GM21619 (cell line): ENCODE measurements around the gene SLX9.
"Not testable (repeated sequence)": the region's sequence is repeated elsewhere in the genome, so short reads cannot be mapped to it uniquely, and the experiment has no call there.

Source experiments
- ATAC-seq: cut with Tn5 transposase; IDR thresholded peaks from one replicate; pipeline ENCODE4 v1.9.1; 2021; ENCODE audit not compliant: unreplicated experiment

Gene SLX9

DNA sequence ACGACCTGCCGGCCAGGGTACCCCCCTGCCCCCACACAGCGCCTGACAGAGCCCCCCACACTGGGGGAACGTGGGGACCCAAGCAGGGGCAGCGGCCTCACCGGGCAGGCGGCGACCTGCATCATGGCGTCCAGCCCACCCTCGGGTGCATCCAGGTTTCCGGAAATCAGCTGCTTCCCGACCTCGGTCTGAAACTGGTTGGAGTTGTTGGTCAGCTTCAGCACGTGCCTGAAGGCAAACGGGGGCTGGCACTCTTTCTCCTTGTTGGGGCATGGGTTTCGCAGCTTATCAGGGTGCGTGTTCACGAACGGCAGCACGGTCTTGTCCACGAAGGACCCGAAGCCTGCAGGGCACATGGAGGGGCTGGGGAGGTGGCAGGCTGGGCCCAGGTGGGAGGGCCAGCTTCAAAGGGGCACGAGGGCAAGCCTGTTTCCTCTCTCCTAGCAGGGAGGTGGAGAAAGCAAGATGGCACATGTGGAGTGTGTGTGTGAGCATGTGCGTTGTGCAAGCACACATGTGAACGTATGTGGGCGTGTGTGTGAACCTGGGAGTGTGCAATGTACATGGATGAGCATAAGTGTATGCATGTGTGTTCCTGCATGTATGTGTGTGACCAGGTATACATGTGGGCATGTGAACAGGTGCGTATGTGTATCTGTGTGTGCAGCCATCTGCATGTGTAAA, 38.3 kb upstream of the SLX9 start:
- ATAC-seq: no peak

DNA sequence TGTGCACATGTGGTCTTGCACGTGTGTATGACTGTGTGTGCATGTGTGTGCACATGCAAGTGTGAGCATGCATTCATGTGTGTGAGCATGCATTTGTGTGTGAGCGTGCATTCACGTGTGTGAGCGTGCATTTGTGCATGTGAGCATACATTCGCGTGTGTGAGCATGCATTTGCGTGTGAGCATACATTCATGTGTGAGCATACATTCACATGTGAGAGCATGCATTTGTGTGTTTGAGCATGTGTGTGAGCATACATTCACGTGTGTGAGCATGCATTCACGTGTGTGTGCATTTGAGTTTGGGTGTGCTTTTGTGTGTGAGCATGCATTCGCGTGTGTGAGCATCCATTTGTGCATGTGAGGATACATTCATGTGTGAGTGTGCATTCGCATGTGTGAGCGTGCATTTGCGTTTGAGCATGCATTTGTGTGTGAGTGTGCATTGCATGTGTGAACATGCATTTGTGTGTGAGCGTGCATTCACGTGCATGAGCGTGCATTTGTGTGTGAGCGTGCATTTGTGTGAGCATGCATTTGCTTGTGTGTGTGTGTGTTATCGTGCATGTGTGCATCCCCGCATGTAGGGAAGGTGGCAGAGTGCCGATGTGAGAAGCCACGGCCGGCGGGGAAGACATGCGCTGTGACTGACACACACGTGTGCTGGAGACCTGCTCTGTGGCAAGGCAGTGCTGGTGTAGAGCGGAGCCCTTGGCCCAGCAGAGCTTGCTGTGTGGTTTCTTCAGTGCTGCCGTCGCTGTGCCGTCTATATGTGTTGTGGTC, 37.4 kb upstream of the SLX9 start:
- no peak for ATAC-seq

DNA sequence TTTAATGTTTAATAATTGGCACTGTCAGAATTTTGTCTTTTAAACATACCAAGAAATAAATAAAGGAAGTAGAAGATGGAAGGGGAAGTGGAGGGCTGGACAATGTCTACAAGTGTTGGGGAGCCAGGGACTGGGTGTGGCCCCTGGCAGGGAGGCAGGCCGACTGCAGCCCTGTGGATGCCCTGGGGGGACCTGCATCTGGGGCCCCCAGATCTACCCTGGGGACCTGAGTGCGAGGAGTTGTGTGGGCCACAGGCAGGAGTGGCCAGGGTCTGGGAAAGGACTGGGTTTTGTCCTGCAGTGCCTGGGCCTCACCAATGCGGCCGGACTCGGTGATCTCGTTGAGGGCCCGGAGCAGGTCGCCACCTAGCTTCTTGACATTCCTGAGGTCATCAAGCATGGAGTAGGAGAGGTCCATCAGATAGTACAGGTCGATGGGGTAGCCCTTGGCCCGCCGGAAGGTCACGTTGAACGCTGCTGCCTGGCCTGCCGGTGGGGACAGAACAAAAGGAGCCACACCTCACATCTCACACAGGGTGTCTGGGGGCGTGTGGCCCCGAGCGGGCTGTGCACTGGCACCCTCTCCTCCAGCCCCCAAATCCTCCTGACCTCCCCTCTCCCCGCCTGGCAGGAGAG, 36.7 kb upstream of the SLX9 start:
- no peak for ATAC-seq

DNA sequence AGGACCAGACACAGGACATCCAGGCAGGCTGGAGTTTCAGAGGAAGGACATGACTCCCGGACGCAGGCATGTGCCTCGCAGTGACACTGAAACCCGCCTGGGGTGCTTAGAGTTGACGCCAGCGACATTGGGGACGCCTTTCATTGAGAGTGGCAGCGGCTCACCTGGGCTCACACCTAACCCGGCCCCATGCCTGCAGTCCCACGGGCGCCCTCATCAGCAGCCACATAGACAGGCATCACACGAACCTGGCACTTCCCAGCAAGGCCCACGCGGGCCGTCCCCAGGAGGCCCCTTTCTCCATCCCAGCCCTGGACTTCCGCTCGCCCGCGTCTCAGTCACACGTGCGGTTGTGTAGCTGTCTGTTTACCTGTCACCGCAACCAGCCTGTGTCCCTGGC, 36.1 kb upstream of the SLX9 start:
- no peak for ATAC-seq

DNA sequence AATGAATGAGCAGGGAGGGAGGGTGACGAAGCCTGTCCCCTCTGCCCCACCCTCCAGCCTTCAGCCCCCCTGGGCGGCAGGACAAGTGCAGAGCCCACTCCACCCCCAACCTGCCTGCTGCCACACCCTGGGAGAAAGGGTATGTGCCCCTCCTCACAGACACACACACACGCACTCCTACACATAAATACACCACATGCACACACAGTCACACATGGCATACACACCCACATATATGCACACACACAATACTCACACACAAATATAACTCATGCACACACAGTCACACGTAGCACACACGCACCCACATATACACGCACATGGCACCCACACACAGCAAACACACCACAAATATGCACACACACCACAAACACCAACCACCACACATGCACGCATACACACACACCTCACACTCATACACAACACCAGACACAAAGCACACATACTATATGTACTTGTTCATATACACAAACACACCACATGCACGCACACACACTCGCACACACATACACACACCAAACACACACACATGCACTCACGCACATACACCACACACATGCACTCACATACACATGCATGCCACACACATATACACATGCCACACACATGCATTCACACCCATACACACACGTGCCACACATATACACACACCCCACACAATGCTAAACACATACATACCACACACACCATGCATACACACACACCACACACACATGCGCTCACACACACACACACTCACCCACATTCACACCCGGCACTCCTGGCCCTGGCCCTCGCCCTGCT, 35.5 kb upstream of the SLX9 start:
- no peak for ATAC-seq

DNA sequence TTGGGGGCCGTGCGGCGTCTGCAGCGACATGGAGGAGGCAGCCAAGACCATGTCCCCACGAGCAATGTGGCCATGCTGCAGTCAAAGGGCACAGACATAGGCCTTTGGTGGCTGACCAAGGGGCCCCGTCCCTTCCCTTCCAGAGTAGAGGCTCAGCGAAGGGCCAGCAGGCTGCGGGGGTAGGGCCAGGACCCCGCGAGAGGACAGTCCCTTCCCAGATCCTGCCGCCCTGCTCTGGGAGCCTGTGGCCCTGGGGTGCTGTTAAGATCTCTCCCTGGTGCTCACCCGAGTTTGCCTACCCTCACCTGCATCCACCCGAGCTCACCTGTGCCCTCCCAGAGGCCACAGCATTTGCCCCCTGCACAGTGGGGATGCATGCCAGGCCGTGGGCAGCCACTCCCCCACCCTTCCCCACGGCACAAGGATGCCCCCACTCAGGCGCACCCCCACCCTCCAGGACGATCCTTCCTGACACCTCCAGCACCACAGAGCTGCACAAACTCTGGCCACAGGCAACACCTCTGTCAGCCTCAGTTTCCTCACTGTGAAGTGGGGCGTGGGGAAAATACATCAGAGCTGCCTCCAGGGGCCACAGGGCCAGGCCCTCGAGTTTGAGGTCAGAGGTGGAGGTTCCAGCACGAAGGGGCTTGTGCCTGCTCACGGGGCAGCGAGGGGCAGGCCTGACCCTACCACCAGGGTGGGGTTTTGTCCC, 34.7 kb upstream of the SLX9 start:
- no peak for ATAC-seq

DNA sequence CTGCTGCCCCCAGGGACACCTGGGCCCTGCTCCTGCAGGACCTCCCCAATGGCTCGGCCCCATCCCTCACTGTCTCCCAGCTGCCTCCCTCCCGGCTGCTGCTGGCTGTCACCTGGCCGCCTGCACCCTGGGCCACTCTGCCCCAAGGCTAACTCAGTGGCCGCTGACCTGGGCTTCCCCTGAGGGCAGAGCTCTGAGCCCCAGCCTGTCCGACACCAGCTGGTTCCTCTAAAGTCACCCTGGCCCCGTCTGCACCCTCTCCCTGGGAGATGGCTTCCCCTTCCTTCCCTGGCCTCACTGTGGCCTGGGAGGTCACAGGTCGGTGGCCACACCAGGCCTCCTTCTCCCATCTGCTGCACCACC, 34.1 kb upstream of the SLX9 start:
- ATAC-seq: no peak

DNA sequence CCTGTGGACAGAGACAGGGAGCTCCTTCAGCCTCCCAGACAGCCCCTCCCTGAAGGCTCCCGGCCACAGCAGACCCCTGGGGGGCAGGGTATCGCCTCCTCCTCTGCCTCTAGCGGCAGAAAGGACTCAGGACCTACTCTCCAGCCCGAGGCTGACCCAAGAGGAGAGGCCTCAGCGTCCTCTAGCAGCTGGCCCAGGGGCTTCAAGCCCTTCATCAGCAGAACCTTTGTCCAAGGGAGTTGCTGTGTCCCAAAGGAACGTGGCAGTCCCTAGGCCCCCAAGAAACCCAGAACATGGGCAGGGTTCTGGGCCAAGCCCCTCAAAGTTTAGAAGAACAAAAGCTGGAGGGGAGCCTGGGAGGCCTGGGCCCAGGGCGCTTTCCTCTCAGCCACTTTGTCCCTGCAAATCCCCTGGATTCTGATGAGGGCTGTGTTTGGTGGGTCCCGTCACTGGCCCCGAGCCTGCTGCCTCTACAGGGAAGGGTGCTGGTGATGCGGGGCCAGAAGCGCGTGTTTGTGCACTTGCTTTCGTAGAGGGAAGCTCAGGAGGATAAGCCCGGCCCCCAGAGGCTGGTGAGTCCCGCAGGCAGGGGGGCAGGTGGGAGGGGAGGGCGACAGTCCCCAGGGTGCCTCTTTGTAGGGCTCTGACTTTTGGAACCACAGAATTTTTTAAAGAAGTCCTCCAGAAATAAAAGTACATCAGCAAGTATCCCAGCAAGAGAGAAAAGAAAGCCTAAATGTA, 32.4 kb upstream of the SLX9 start:
- ATAC-seq: no peak

DNA sequence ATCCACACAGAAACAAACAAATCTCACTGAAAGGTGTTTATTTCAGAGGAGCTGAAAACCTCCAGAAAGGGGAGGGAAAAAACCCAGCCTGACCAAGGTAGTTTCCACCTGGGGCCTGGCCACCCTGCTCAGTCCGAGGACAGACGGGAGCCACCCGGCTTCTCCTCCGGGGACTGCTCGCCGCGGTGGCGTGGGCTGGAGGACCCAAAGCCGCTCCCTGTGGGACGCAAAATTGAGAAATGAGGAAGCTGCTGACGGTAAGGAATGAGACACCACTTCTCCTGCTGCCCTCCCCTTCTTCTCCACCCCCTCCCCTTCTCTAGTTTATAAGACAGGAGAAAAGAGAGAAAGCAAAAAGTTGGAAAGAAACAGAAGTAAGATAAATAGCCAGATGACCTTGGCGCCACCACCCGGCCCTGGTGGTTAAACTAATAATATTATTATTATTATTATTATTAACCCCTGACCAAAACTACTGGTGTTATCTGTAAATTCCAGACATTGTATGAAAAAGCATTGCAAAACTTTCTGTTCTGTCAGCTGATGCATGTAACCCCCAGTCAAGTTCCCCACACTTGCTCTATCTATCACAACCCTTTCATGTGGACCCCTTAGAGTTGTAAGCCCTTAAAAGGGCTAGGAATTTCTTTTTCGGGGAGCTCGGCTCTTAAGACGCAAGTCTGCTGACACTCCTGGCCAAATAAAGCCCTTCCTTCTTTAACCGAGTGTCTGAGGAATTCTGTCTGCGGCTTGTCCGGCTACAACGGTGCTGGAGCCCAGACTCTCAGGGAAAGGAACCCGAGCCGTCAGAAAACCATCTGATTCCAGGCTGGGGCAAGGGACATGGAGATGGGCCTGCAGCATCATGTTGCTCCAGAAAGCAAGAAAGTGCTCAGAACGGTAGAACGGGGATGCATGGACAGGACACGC, 31.6 kb upstream of the SLX9 start:
- ATAC-seq: no peak

DNA sequence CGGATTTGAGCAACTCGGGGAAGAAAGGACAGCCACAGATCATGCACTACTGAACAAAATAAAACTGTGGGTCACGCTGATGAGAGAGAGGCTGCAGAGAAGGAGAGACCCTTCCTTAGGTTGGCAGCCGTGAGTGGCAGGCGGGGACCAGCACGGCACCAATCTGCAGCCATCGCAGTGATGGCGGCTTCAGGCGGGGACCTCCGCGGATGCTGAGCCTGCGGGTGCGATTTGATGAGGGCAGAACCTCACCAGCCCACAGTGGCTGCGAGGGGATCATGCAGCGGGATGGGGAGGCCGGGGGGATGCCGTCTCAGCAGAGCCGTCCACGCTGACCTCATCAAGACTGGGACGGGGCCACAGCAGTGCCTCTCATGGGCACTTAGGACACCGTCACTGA, 30.9 kb upstream of the SLX9 start:
- ATAC-seq: no peak

DNA sequence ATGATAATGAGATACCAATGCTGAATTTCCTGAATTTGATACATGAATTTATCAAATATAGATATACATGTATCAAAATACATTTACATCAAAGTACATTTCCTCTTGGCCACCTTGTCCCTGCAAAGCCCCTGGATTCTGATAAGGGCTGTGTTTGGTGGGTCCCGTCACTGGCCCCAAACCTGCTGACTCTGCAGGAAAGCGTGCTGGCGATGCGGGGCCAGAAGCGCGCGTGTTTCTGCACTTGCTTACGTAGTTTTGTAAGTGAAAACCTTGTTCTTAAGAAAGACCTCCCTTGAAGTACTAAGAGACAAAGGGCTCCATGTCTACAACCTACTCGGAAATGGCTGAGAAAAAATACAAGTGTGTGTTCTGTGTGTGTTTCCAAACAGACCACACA, 30.1 kb upstream of the SLX9 start:
- no peak for ATAC-seq

DNA sequence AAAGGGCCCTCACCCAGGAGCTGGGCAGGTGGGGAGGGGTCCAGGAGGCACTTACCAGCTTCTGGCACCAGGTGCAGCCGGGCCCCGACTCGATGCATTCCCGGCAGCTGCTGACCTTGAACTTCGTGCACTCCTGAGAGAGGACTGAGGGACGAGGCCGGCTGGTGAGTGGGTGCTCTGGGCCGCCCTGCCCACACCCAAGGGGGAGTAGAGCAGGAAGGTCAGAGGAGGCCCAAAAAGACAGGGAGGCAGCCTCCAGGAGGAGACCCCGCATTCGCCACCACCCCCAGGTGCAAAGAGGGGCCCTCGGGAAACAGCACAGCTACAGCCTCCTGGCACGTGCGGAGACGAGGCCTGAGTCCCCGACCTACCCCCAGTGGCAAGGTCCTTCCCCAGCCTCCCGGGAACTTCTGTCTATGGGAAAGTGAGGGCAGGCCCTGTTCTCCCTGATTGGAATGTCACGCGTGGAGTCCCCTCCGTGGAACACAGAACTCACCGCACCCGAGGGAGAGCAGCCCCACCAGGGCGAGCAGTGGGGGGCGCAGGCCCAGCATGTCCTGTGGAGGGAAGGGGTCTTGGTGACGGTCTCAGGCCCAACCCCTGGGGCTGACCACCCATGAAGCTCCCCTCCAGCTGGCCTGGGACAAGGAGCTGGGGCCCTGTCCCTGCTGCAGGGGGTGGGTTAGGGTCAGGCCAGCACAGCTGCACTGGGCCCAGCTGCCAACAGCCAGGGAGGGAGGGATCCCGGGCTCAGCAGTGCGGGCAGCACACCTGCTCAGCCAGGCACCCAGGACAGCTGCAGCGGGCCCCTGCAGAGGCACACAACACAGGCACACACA, 29.4 kb upstream of the SLX9 start:
- ATAC-seq: no peak

DNA sequence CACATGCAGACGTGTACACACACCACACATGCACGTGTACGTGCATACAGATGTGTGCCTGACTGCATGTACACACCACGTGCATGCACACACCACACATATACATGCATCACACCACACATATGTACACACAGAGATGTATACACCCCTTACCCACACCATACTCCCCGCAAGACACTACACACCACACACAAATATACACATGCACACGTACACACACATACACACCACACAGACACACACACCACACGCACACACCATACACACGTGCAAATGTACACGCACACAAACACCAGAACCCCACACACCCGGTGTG, 28.8 kb upstream of the SLX9 start:
- ATAC-seq: no peak

DNA sequence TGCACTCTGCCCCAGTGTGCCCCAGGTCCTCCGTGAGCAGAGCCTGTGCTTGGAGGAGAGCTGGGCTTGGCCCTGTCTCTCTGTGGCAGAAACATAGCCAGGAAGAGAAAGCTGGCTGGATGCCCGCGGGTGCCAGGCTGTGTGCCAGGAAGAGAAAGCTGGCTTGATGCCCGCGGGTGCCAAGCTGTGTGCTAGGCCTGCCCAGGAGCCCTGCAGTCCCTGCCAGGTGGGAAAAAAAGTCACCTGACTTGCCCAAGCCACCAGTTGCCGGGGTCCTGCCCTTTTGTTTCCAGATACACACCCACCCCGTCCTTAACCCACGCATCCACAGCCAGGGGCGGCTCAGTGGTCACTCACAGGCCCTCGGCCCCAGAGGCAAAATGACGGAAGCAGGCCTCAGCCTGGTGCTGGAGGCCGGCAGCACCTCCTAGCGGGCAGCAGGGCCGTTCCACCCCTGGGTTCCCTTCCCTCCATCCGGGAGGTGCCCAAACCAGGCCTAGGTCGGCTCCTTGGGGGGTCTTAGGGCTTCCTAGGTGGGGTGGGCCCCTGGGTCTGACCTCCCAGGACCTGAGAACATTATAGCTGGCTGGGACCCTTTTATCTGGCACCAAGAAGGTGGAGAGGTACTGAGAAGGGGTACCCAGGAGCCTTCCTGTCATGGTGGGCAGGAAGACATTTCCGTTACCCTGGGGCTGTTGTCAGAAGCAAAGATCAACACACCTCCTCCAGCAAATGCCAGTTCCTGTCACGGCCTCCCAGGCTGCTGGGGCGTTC, 28.3 kb upstream of the SLX9 start:
- no peak for ATAC-seq

DNA sequence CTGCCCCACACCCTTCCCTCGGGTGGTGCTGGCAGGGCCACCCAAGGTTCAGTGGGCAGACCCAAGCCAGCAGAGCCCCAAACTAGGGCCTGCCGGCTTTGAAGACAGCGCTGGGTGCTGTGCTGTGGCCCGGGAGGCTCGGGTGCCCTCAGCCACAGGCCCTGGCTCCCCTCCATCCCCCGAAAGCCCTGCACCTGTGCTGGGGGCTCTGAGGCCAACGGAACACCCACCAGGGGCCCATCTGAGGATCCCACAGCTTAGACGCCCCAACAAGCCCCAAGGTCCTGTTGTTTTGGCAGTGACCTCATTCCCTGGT, 27.7 kb upstream of the SLX9 start:
- no peak for ATAC-seq

DNA sequence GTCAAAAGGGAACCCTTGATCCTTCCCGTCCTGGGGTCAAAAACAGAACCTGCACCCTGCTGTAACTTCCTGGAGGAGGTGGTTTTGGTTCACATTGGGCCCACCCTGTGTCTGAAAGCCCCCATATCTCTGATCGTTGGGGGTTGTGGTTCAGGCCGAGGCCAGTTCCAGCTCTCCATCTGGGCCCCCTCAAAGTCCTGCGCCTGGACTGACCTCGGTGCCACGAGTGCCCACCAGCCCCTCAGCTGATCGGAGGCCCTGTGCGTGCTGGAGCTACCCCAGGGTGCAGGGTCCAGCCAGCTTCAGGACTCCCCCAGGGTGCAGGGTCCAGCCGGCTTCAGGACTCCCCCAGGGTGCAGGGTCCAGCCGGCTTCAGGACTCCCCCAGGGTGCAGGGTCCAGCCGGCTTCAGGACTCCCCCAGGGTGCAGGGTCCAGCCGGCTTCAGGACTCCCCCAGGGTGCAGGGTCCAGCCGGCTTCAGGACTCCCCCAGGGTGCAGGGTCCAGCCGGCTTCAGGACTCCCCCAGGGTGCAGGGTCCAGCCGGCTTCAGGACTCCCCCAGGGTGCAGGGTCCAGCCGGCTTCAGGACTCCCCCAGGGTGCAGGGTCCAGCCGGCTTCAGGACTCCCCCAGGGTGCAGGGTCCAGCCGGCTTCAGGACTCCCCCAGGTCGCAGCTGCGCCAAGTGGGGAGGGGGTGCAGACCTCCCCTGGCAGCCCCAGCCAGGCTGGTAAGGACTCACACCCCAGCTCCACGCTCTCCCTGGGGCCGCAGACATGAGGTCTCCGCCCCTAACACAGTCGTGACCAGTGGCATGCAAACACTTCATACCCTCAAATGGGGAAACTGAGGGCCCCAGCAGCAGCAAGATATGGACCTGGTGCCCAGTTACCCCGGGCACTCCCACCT, 27.1 kb upstream of the SLX9 start:
- ATAC-seq: not testable (repeated sequence)
